Aorta (tissue), 5 donors: ENCODE results near the gene R3HCC1L. TPM values are rescaled to one million over a fixed set of nuclear protein-coding genes. Genes with fewer than 3 reads are reported as not detected.

Experiments
- ATAC-seq: fragments of 200-7000 bp; cut with Tn5 transposase; one replicate; pipeline ENCODE4 v1.9.1; 2022; ENCODE audit warnings: moderate library complexity; ENCODE audit not compliant: low FRiP score
- DNase-seq, 2 donors: peaks; one replicate each; pipeline ENCODE4 v3.0.0-alpha.2; 2020
- H3K27ac ChIP-seq, 2 donors: one replicate each; pipeline ENCODE4 v1.5.1; 2013; ENCODE audit warnings: low read length in 2 of 2, mild to moderate bottlenecking in 2 of 2, moderate library complexity in 2 of 2, control low read depth in 1 of 2, inconsistent platforms in 1 of 2, low read depth in 1 of 2
- H3K27me3 ChIP-seq, 2 donors: one replicate each; pipeline ENCODE4 v1.6.1; 2013; ENCODE audit warnings: control low read depth in 1 of 2, low read length in 1 of 2, mild to moderate bottlenecking in 1 of 2, moderate library complexity in 1 of 2; ENCODE audit not compliant: insufficient read depth in 2 of 2, control insufficient read depth in 1 of 2
- H3K36me3 ChIP-seq, 2 donors: one replicate each; pipeline ENCODE4 v1.6.1; 2013; ENCODE audit warnings: control low read depth in 1 of 2, low read length in 1 of 2, mild to moderate bottlenecking in 1 of 2; ENCODE audit not compliant: insufficient read depth in 2 of 2, control insufficient read depth in 1 of 2
- H3K4me1 ChIP-seq, 2 donors: one replicate each; pipeline ENCODE4 v1.6.1; 2013; ENCODE audit warnings: low read length in 2 of 2, control low read depth in 1 of 2, mild to moderate bottlenecking in 1 of 2, moderate library complexity in 1 of 2; ENCODE audit not compliant: insufficient read depth in 2 of 2, control insufficient read depth in 1 of 2
- H3K4me3 ChIP-seq, 2 donors: one replicate each; pipeline ENCODE4 v1.5.1; 2013; ENCODE audit warnings: low read length in 2 of 2, control low read depth in 1 of 2, mild to moderate bottlenecking in 1 of 2
- H3K9me3 ChIP-seq: one replicate; pipeline ENCODE4 v1.6.1; 2013; ENCODE audit warnings: mild to moderate bottlenecking, low read length; ENCODE audit not compliant: control insufficient read depth
- WGBS, 2 donors: extraction: QIAGEN DNeasy Blood & Tissue Kit; methylation state at CpG; one replicate each; pipeline ENCODE4 v1.1.7; 2013; 5-methylcytosine and 5-hydroxymethylcytosine counted together
- intact Hi-C, 2 donors: fragments of 100-400 bp; cut with DNase I; formaldehyde crosslinking; loops; one replicate each; pipeline versions ENCODE4 v1.14.2 to v1.15.0; 2022
- polyA plus RNA-seq, 2 donors: library from polyadenylated mRNA; stranded (reverse); fragments of 200-250 nt; gene quantifications; one replicate each; pipeline ENCODE4 v1.2.3, GENCODE V29; 2013
- total RNA-seq, 2 donors: library from RNA; stranded (reverse); fragmentation: NEBNext Ultra II Directional; extraction: Animal tissue kit (Norgen Biotek cat#: 25700); gene quantifications; one replicate each; pipeline ENCODE4 v1.2.1, GENCODE V29; 2021
- donor health status: healthy with polysubstance abuse.
- donor health status: Bipolar disorder and iron deficiency.
- donor health status: DM: no; HTN: no; CAD: no.
- donor health status: DM: no; HTN: no; CAD: no.
- donor health status: DM: yes; HTN: yes; CAD: no.

Gene R3HCC1L
- total and polyA plus RNA-seq, 4 donors = 7.7 to 17.5 (median 9.8) TPM

DNA sequence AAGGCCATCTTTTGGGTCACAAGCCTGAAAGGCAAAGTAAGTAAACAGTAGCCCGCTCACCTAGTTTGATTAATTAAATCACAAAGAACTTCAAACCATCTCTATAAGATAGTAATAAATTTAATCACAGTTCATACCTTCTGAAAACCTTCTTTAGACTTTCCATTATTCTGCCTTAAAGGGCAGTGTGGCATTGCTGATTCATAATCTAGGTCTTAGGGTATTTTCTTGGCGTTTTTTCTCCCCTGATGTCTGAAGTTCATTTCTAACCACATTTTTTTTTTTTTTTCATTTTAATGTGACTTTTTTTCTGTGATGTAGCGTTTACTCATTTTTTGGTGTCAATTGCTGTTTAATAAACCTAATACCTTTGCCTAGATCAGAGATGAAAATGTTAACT is 106.1 kb downstream of the R3HCC1L start:
- Histone ChIP-seq H3K4me3 (no peak overlapping the region), H3K9me3 (no peaks in the 10 kb centered on the region), H3K27ac (no peak overlapping the region), H3K27me3 (no peaks in the 10 kb centered on the region), H3K4me1 (peaks cover 2 to 5% of the 10 kb centered on the region in 2 donors), H3K36me3 (peaks cover 0 to 4% of the 10 kb centered on the region in 2 donors)
- ATAC-seq (no peak), DNase-seq (no peak)
- intact Hi-C loops = loop anchor here (5.0 to 10.0 kb wide), 2 partner anchors 66 to 72 kb away; no protein-coding TSS in a partner anchor
- 93 to 96% methylated on average over 3 of the region's 3 CpGs for WGBS, 2 donors

DNA sequence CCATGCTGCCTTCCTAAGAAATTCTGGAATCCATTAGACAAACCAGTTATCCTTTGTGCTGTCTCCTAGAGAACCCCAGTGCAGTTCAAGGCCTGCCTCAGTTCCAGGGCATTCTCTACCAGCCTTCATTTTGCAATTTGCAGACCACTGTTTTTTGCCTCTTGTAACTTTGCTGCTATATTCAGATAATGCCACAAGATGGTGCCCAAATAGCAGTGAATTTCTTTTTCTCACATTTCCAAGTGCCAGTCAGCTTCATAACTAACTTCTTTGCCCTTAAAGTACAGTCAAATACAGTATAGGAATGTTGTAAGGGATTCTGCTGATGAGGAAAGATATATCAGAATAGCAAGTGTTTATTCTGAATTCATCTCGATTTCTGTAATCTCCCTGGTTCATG is 108.4 kb downstream of the R3HCC1L start:
- H3K4me1 ChIP-seq = peaks cover 2 to 5% of the 10 kb centered on the region in 2 donors
- H3K27me3 ChIP-seq = no peaks in the 10 kb centered on the region
- no peak overlapping the region for H3K27ac ChIP-seq
- no peaks in the 10 kb centered on the region for H3K9me3 ChIP-seq
- ATAC-seq (no peak), DNase-seq (no peak)
- no peak overlapping the region for H3K4me3 ChIP-seq
- intact Hi-C loops = loop anchor here (5.0 to 10.0 kb wide), 2 partner anchors 68 to 69 kb away; no protein-coding TSS in a partner anchor
- 62 to 71% methylated on average over 1 of the region's 1 CpG for WGBS, 2 donors
- H3K36me3 ChIP-seq = peaks cover 0 to 5% of the 10 kb centered on the region in 2 donors

GRCh38 chr10:98244141-98244540 is 109.7 kb downstream of the R3HCC1L start:
- no peak for ATAC-seq
- H3K27ac ChIP-seq = peak overlapping the region in 1 of 2 donors; percentile 48
- H3K9me3 ChIP-seq = no peaks in the 10 kb centered on the region
- peaks cover 2 to 5% of the 10 kb centered on the region in 2 donors for H3K4me1 ChIP-seq
- no peaks in the 10 kb centered on the region for H3K27me3 ChIP-seq
- 28 to 34% methylated on average over 5 of the region's 5 CpGs for WGBS, 2 donors
- no peak for DNase-seq
- intact Hi-C loops = loop anchor here (1.0 to 10.0 kb wide), 3 partner anchors 65 to 69 kb away; no protein-coding TSS in a partner anchor
- no peak overlapping the region for H3K4me3 ChIP-seq
- H3K36me3 ChIP-seq = peaks cover 0 to 11% of the 10 kb centered on the region in 2 donors

DNA sequence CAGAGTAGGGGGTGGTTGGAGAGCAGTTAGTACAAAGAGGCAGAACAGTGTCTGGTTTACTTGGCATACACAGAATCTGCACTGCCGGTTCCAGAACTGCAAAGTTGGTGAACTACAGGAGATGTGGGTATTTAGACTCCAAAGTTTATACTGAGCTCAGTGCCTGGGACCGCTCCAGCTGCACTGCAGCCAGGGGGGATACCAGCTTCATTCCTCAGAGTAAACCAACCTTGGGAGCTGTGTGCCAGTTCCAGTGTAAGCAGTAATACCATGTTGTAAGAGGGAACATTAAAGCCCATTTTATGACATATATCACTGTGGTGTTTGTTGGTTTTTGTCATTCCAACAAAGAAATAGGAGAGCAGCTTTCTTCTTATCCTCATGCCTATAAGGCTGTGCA is 110.1 kb downstream of the R3HCC1L start:
- peaks cover 0 to 11% of the 10 kb centered on the region in 2 donors for H3K36me3 ChIP-seq
- no peaks in the 10 kb centered on the region for H3K27me3 ChIP-seq
- WGBS, 2 donors = 3 to 17% methylated on average over 2 of the region's 2 CpGs
- peak; percentile 66 for ATAC-seq
- H3K9me3 ChIP-seq = no peaks in the 10 kb centered on the region
- H3K4me3 ChIP-seq = no peak overlapping the region
- intact Hi-C loops = loop anchor here (1.0 to 10.0 kb wide), 3 partner anchors 65 to 70 kb away; no protein-coding TSS in a partner anchor
- H3K27ac ChIP-seq = no peak overlapping the region
- H3K4me1 ChIP-seq = peaks cover 2 to 5% of the 10 kb centered on the region in 2 donors
- DNase-seq = no peak

- Histone ChIP-seq H3K4me3 (no peak overlapping the region), H3K9me3 (no peaks in the 10 kb centered on the region), H3K27ac (no peak overlapping the region), H3K4me1 (peaks cover 2 to 5% of the 10 kb centered on the region in 2 donors), H3K27me3 (no peaks in the 10 kb centered on the region), H3K36me3 (peaks cover 0 to 15% of the 10 kb centered on the region in 2 donors)
- intact Hi-C loops = loop anchor here in 1 of 2 donors (10.0 kb wide), 1 partner anchor 72 kb away; no protein-coding TSS in a partner anchor
- WGBS, 2 donors = 55 to 56% methylated on average over 6 of the region's 6 CpGs
- no peak for DNase-seq
- ATAC-seq = no peak
These were observed 112.7 kb downstream of the R3HCC1L start for GRCh38 chr10:98246911-98247805.

DNA sequence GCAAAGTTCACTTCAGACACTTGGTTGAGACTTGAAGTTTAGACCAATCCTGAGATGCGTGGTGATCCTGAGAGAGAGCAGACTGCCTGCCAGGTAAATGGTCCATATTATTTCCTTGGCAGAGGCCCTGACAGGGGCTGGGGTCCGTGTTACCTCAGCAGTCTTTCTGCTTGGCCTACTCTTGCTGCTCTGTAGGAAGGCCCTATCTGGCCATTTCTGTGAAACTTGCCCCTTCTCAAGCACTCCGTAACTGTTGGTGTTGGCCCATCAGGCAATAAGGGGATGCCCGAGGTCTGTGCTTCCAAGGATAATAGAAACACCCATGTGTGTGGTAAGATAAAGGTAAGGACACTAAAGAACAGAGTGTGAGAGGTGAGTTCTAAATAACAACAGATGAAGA is 113.6 kb downstream of the R3HCC1L start:
- 79 to 85% methylated on average over 4 of the region's 4 CpGs for WGBS, 2 donors
- Histone ChIP-seq H3K27ac (no peak overlapping the region), H3K36me3 (peaks cover 0 to 15% of the 10 kb centered on the region in 2 donors), H3K4me1 (peaks cover 2 to 5% of the 10 kb centered on the region in 2 donors), H3K9me3 (no peaks in the 10 kb centered on the region), H3K4me3 (no peak overlapping the region), H3K27me3 (no peaks in the 10 kb centered on the region)
- ATAC-seq = no peak
- intact Hi-C loops = loop anchor here in 1 of 2 donors (10.0 kb wide), 1 partner anchor 73 kb away; no protein-coding TSS in a partner anchor
- DNase-seq = no peak

DNA sequence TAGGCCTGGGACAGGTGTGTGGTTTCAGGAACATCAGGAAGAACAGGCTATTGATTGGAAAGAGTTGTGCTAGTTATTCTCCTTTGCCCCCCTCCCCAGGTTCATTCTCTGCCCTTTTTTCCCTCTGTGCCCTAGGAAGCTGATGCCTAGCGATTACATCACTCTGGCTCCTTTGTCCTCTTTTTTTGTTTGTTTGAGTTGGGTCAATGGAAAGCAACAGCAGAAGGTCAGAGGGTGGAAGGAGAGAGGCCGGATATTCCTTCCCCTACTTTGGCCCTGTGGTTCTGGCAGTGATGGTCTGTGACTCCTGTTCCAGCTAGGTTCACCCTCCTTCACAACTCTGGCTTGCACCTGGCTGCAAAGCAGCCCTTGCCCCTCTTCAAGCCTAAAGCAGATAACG is 114.7 kb downstream of the R3HCC1L start:
- Histone ChIP-seq H3K27ac (no peak overlapping the region), H3K27me3 (no peaks in the 10 kb centered on the region), H3K4me3 (no peak overlapping the region), H3K9me3 (no peaks in the 10 kb centered on the region), H3K4me1 (peaks cover 0 to 4% of the 10 kb centered on the region in 2 donors), H3K36me3 (peaks cover 0 to 15% of the 10 kb centered on the region in 2 donors)
- intact Hi-C loops = loop anchor here in 1 of 2 donors (10.0 kb wide), 1 partner anchor 74 kb away; no protein-coding TSS in a partner anchor
- ATAC-seq = no peak
- 84% methylated on average over 3 of the region's 3 CpGs for WGBS, 2 donors
- no peak for DNase-seq

DNA sequence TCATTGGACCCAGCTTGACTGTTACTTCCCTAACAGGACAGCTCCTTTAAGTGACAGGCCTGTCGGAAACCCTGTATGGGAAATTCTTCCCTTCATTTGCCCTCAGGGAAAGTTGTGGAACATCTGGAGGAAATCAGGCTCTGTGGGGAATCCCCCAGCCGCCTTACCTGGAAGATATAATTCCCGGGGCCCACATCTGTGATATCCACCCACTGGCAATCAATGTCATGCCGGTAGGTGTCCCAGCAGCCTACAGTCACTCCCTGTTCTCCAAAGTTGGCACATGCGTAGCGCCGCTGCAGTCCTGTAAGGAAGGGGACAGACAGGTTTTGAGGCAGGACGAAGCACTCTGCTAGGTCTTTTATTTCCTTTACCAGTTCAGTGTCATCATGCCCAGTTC is 116.9 kb downstream of the R3HCC1L start:
- Histone ChIP-seq H3K9me3 (no peaks in the 10 kb centered on the region), H3K4me1 (no peaks in the 10 kb centered on the region), H3K27me3 (no peaks in the 10 kb centered on the region), H3K36me3 (peaks cover 0 to 11% of the 10 kb centered on the region in 2 donors), H3K4me3 (no peak overlapping the region), H3K27ac (no peak overlapping the region)
- DNase-seq (no peak), ATAC-seq (no peak)
- intact Hi-C loops = no loop called here
- 81 to 84% methylated on average over 8 of the region's 8 CpGs for WGBS, 2 donors
